ENCODE measurements around the gene NIPAL3. TPM values are rescaled to one million over a fixed set of nuclear protein-coding genes. Genes with fewer than 3 reads are reported as not detected.
"Not testable (repeated sequence)": the region's sequence is repeated elsewhere in the genome, so short reads cannot be mapped to it uniquely, and the experiment has no call there.

The NIPAL3 gene
- total and polyA plus RNA-seq, 3 experiments from 2014 or later, result 31.3 to 55.5 (median 33.2) TPM

GRCh38 chr1:24452922-24453485 lies 37.4 kb downstream of the NIPAL3 start:
- no peaks in the 10 kb centered on the region for H3K27me3 Mint-ChIP-seq
- no peak for DNase-seq
- Histone ChIP-seq H3K9me3 (ENCODE audit: low read length) (no peaks in the 10 kb centered on the region), H3K4me3 (ENCODE audit: low read length) (no peak overlapping the region), H3K36me3 (ENCODE audit: insufficient read depth, low read length) (peaks cover 59% of the 10 kb centered on the region), H3K4me1 (ENCODE audit: insufficient read depth, low read length) (no peaks in the 10 kb centered on the region), H3K27me3 (ENCODE audit: insufficient read depth, low read length, poor library complexity, severe bottlenecking) (no peaks in the 10 kb centered on the region), H3K27ac (ENCODE audit: low read depth, low read length) (no peak overlapping the region)
- ChIA-PET POLR2A (no interaction called here), CTCF (interaction anchor here (1.2 kb wide), 1 partner anchor 134 kb away, joined by 4 read pairs; no protein-coding TSS in a partner anchor)
- H3K4me1 Mint-ChIP-seq, result peaks cover 0 to 2% (median 0%) of the 10 kb centered on the region in 3 donors
- no peak overlapping the region for H3K27ac Mint-ChIP-seq
- H3K36me3 Mint-ChIP-seq, result peaks cover 14 to 93% (median 33%) of the 10 kb centered on the region in 3 donors
- H3K9me3 Mint-ChIP-seq, result no peaks in the 10 kb centered on the region
- no peak overlapping the region for H3K4me3 Mint-ChIP-seq

DNA sequence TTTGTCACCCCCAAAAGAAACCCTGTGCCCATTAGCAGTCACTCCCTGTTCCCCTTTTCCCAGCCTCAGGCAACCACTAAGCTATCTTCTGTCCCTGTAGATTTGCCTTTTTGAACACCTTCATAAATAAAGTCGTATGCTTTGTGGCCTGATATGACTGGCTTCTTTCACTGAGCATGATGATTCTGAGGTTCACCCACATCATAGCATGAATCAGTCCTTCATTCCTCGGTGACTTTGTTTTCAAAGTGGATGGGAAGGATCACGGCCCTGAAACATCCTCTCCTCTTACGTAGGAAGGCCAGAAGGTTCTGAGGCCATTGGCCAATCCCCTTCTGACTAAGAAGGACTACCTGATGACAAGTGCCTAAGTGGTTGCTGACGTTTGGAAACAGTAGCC lies 39.1 kb downstream of the NIPAL3 start:
- Histone ChIP-seq H3K27ac (ENCODE audit: low read depth, low read length) (no peak overlapping the region), H3K27me3 (ENCODE audit: insufficient read depth, low read length, poor library complexity, severe bottlenecking) (no peaks in the 10 kb centered on the region), H3K36me3 (ENCODE audit: insufficient read depth, low read length) (peaks cover 66% of the 10 kb centered on the region), H3K4me1 (ENCODE audit: insufficient read depth, low read length) (no peaks in the 10 kb centered on the region), H3K4me3 (ENCODE audit: low read length) (no peak overlapping the region), H3K9me3 (ENCODE audit: low read length) (no peaks in the 10 kb centered on the region)
- Mint-ChIP-seq H3K27me3 (no peaks in the 10 kb centered on the region), H3K9me3 (no peaks in the 10 kb centered on the region), H3K4me3 (no peak overlapping the region), H3K36me3 (peaks cover 17 to 94% (median 37%) of the 10 kb centered on the region in 3 donors), H3K27ac (peak overlapping the region in 2 of 8 donors; percentile 7 to 37), H3K4me1 (peaks cover 0 to 2% (median 0%) of the 10 kb centered on the region in 3 donors)
- CTCF ChIA-PET, result interaction anchor here (1.2 kb wide), 1 partner anchor 32 kb away, joined by 4 read pairs; no protein-coding TSS in a partner anchor
- no peak for DNase-seq
- POLR2A ChIA-PET, result no interaction called here

DNA sequence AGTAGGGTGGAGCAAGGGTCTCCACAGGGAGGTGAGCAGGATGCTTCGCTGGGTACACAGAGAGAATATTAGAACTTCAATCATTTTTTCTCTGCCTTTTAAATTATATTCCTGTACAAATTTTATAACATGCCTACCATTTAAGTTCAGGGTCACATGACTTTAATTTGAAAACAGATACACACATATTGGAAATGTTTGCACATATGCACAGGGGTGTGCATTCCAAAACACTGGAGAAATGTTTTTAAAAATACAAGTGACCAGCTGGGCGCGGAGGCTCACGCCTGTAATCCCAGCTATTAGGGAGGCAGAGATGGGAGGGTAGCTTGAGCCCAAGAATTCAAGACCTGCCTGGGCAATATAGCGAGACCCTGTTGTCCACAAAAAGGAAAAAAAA lies 39.7 kb downstream of the NIPAL3 start:
- Histone ChIP-seq H3K4me3 (ENCODE audit: low read length) (no peak overlapping the region), H3K27me3 (ENCODE audit: insufficient read depth, low read length, poor library complexity, severe bottlenecking) (no peaks in the 10 kb centered on the region), H3K4me1 (ENCODE audit: insufficient read depth, low read length) (no peaks in the 10 kb centered on the region), H3K27ac (ENCODE audit: low read depth, low read length) (no peak overlapping the region), H3K9me3 (ENCODE audit: low read length) (no peaks in the 10 kb centered on the region), H3K36me3 (ENCODE audit: insufficient read depth, low read length) (peaks cover 67% of the 10 kb centered on the region)
- H3K9me3 Mint-ChIP-seq, result no peaks in the 10 kb centered on the region
- H3K27me3 Mint-ChIP-seq, result no peaks in the 10 kb centered on the region
- DNase-seq, result no peak
- H3K4me1 Mint-ChIP-seq, result peaks cover 0 to 2% (median 2%) of the 10 kb centered on the region in 3 donors
- H3K27ac Mint-ChIP-seq, result no peak overlapping the region
- no peak overlapping the region for H3K4me3 Mint-ChIP-seq
- CTCF ChIA-PET, result no interaction called here
- POLR2A ChIA-PET, result no interaction called here
- H3K36me3 Mint-ChIP-seq, result peaks cover 20 to 94% (median 38%) of the 10 kb centered on the region in 3 donors

GRCh38 chr1:24457866-24458265 lies 42.3 kb downstream of the NIPAL3 start:
- no peaks in the 10 kb centered on the region for H3K9me3 Mint-ChIP-seq
- no peak for DNase-seq
- H3K27ac Mint-ChIP-seq, result peak overlapping the region in 2 of 8 donors; percentile 8 to 24
- no peaks in the 10 kb centered on the region for H3K27me3 Mint-ChIP-seq
- peaks cover 22 to 90% (median 38%) of the 10 kb centered on the region in 3 donors for H3K36me3 Mint-ChIP-seq
- Histone ChIP-seq H3K27ac (ENCODE audit: low read depth, low read length) (no peak overlapping the region), H3K36me3 (ENCODE audit: insufficient read depth, low read length) (peaks cover 58% of the 10 kb centered on the region), H3K4me3 (ENCODE audit: low read length) (no peak overlapping the region), H3K4me1 (ENCODE audit: insufficient read depth, low read length) (no peaks in the 10 kb centered on the region), H3K27me3 (ENCODE audit: insufficient read depth, low read length, poor library complexity, severe bottlenecking) (no peaks in the 10 kb centered on the region), H3K9me3 (ENCODE audit: low read length) (no peaks in the 10 kb centered on the region)
- H3K4me3 Mint-ChIP-seq, result no peak overlapping the region
- H3K4me1 Mint-ChIP-seq, result peaks cover 0 to 2% (median 0%) of the 10 kb centered on the region in 3 donors
- POLR2A ChIA-PET, result no interaction called here
- CTCF ChIA-PET, result no interaction called here

DNA sequence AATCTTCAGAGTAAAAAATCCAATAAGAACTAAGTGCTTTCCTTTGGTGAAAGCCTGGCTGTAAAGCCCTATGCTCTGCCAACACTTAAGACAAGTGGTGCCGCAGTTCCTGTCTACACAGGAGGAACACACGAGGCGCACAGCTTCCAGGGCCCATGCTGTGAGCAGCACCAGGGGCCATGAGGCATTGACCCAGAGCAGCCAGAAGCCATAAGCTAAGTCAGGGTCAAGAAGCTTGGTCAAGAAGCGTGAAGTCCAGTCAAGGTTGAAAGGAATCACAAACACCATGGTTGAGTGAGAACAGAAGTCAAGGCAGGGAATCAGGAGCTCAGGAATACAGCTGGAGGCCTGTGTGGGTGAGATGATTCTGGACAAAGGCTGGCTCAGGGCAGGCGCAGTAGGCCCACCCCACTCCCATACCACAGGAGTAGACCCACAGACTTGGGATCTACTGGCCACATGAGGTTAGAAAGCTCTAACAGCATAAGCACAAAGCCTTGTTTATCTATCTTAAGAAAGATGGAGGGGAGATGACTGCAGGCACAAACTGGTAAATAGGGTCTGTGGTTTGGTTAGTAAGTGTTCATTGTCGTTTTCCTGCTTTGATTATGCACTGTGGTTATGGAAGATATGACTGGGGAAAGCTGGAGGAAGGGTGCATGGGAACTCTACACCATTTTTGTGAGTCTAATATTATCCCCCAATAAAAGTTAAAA lies 44.1 kb downstream of the NIPAL3 start:
- Mint-ChIP-seq H3K27ac (peak overlapping the region in 2 of 8 donors; percentile 91 to 96), H3K27me3 (no peaks in the 10 kb centered on the region), H3K9me3 (no peaks in the 10 kb centered on the region), H3K4me3 (no peak overlapping the region), H3K4me1 (peaks cover 6 to 10% (median 10%) of the 10 kb centered on the region in 3 donors), H3K36me3 (peaks cover 18 to 89% (median 34%) of the 10 kb centered on the region in 3 donors)
- peaks cover 16% of the 10 kb centered on the region for H3K4me1 ChIP-seq (ENCODE audit: insufficient read depth, low read length)
- no peak overlapping the region for H3K27ac ChIP-seq (ENCODE audit: low read depth, low read length)
- H3K27me3 ChIP-seq (ENCODE audit: insufficient read depth, low read length, poor library complexity, severe bottlenecking), result no peaks in the 10 kb centered on the region
- no peak overlapping the region for H3K4me3 ChIP-seq (ENCODE audit: low read length)
- DNase-seq, result no peak
- H3K36me3 ChIP-seq (ENCODE audit: insufficient read depth, low read length), result peaks cover 52% of the 10 kb centered on the region
- H3K9me3 ChIP-seq (ENCODE audit: low read length), result no peaks in the 10 kb centered on the region
- ChIA-PET POLR2A (no interaction called here), CTCF (interaction anchor here (0.7 to 1.5 kb wide), 4 partner anchors 17 to 76 kb away, joined by 3 to 4 read pairs (median 3); no protein-coding TSS in a partner anchor)

GRCh38 chr1:24462128-24462527 lies 46.5 kb downstream of the NIPAL3 start:
- CTCF ChIA-PET; H3K4me3 Mint-ChIP-seq; H3K9me3 Mint-ChIP-seq; H3K4me3 ChIP-seq (ENCODE audit: low read length); H3K27me3 Mint-ChIP-seq; POLR2A ChIA-PET; H3K27ac ChIP-seq (ENCODE audit: low read depth, low read length); H3K27me3 ChIP-seq (ENCODE audit: insufficient read depth, low read length, poor library complexity, severe bottlenecking); DNase-seq; H3K27ac Mint-ChIP-seq; H3K9me3 ChIP-seq (ENCODE audit: low read length): not testable (repeated sequence)
- Histone ChIP-seq H3K4me1 (ENCODE audit: insufficient read depth, low read length) (peaks cover 20% of the 10 kb centered on the region), H3K36me3 (ENCODE audit: insufficient read depth, low read length) (peaks cover 42% of the 10 kb centered on the region)
- peaks cover 16 to 89% (median 31%) of the 10 kb centered on the region in 3 donors for H3K36me3 Mint-ChIP-seq
- H3K4me1 Mint-ChIP-seq, result peaks cover 10 to 18% (median 14%) of the 10 kb centered on the region in 3 donors

DNA sequence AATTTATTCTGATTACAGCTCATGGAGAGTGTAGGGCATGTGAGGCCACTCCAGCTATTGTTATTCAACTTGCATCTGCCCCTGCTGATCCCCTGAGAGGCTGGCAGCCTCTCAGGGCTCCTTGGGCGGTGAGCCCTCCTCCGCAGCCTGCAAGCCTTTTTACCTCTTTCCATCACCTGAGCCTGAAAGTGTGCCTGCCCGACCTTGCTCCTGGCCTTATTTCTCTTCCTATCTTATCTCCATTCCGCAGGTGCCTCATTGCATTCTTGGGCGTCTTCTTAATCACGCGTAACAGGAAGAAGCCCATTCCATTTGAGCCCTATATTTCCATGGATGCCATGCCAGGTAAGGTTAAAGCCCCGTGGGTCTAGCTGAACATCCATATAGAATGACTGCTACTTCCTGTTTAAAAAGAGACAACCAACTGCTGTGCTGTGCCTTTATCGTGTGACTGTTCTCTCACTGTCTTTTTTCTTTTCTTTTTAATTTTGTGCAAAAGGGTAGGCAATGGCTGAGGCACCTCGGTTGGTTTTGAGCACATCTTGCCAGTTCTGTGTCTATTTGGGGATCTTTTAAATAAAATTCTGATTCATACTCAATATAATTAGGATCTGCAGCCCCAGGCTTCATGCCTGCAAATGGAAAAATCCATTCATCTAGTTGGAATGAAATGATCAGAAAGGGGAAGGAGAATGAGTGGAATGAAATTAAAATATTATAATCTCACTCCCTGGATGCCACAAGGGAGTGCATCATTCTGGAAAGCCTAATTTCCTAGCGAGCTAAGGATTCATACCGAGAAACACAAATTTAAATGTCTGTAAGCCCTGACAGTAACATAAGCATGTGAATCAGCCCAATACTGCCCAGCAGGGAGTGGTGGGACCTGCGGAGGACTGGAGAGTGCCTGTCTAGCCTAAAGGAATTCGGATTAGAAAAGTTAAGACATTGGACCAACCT lies 48.5 kb downstream of the NIPAL3 start:
- no peak for DNase-seq
- peak overlapping the region in 6 of 8 donors; percentile 3 to 73 (median 24) for H3K27ac Mint-ChIP-seq
- ChIA-PET POLR2A (no interaction called here), CTCF (interaction anchor here (0.7 to 1.0 kb wide), 2 partner anchors 72 to 123 kb away, joined by 3 to 4 read pairs; no protein-coding TSS in a partner anchor)
- no peak overlapping the region for H3K4me3 Mint-ChIP-seq
- Histone ChIP-seq H3K9me3 (ENCODE audit: low read length) (no peaks in the 10 kb centered on the region), H3K4me3 (ENCODE audit: low read length) (no peak overlapping the region), H3K27me3 (ENCODE audit: insufficient read depth, low read length, poor library complexity, severe bottlenecking) (no peaks in the 10 kb centered on the region), H3K27ac (ENCODE audit: low read depth, low read length) (no peak overlapping the region), H3K36me3 (ENCODE audit: insufficient read depth, low read length) (peaks cover 28% of the 10 kb centered on the region), H3K4me1 (ENCODE audit: insufficient read depth, low read length) (peaks cover 20% of the 10 kb centered on the region)
- peaks cover 12 to 85% (median 37%) of the 10 kb centered on the region in 3 donors for H3K36me3 Mint-ChIP-seq
- H3K27me3 Mint-ChIP-seq, result no peaks in the 10 kb centered on the region
- no peaks in the 10 kb centered on the region for H3K9me3 Mint-ChIP-seq
- H3K4me1 Mint-ChIP-seq, result peaks cover 10 to 18% (median 16%) of the 10 kb centered on the region in 3 donors

Data from CD8-positive, alpha-beta memory T cell (primary cell).